WTC11 (cell line): Measurements from ENCODE around the gene LMCD1. TPM values are rescaled to one million over a fixed set of nuclear protein-coding genes. Genes with fewer than 3 reads are reported as not detected.

Experiments used
- ATAC-seq: fragments of 200-7000 bp; cut with Tn5 transposase; 2 replicates; pipeline ENCODE4 v1.10.0; 2021; ENCODE audit warnings: mild to moderate bottlenecking, moderate library complexity
- CTCF ChIA-PET: fragments of 300-600 bp; sonication (Branson Sonifier 250); formaldehyde crosslinking; loops from one replicate; lab custom pipeline; 2021; ENCODE audit warnings: antibody characterized with exemption; lab: Charles Lee
- POLR2A ChIA-PET: fragments of 350-600 bp; sonication (Branson Sonifier 250); formaldehyde crosslinking; loops from one replicate; lab custom pipeline; 2021; ENCODE audit warnings: antibody characterized with exemption; lab: Charles Lee
- DNase-seq: peaks from one replicate; pipeline ENCODE4 v3.0.0; 2021; ENCODE audit warnings: low spot score
- H3K27ac Mint-ChIP-seq: 2 replicates; pipeline ENCODE4 v1.8.0; 2021; ENCODE audit warnings: mixed read lengths
- H3K27me3 Mint-ChIP-seq: 2 replicates; pipeline ENCODE4 v1.8.0; 2021; ENCODE audit warnings: low read depth, mild to moderate bottlenecking, moderate library complexity, mixed read lengths
- H3K36me3 Mint-ChIP-seq: 2 replicates; pipeline ENCODE4 v1.8.0; 2021; ENCODE audit warnings: mixed read lengths
- H3K4me1 Mint-ChIP-seq: 2 replicates; pipeline ENCODE4 v1.8.0; 2022; ENCODE audit warnings: mixed read lengths
- H3K4me3 Mint-ChIP-seq: 2 replicates; pipeline ENCODE4 v1.8.0; 2021; ENCODE audit warnings: mild to moderate bottlenecking, moderate library complexity, mixed read lengths
- H3K9me3 Mint-ChIP-seq: 2 replicates; pipeline ENCODE4 v1.8.0; 2021; ENCODE audit warnings: mixed read lengths
- CBFB ChIP-seq: sonication (generic); formaldehyde crosslinking; IDR thresholded peaks from 2 replicates; pipeline ENCODE4 v1.8.1; 2022; ENCODE audit warnings: mild to moderate bottlenecking, low read depth, missing genetic modification reagents
- ELF4 ChIP-seq: sonication (generic); formaldehyde crosslinking; IDR thresholded peaks from 2 replicates; pipeline ENCODE4 v1.8.1; 2022; ENCODE audit warnings: low read depth, mild to moderate bottlenecking, moderate library complexity, missing genetic modification reagents
- ESRRA ChIP-seq: sonication (generic); formaldehyde crosslinking; IDR thresholded peaks from 2 replicates; pipeline ENCODE4 v1.8.1; 2022; ENCODE audit warnings: mild to moderate bottlenecking, missing genetic modification reagents, borderline replicate concordance
- FOXJ3 ChIP-seq: sonication (generic); formaldehyde crosslinking; IDR thresholded peaks from 2 replicates; pipeline ENCODE4 v1.9.0; 2021; ENCODE audit warnings: missing genetic modification reagents, mild to moderate bottlenecking, borderline replicate concordance
- IRF2 ChIP-seq: sonication (generic); formaldehyde crosslinking; IDR thresholded peaks from 2 replicates; pipeline ENCODE4 v1.8.0; 2022; ENCODE audit warnings: low read depth, missing genetic modification reagents, borderline replicate concordance
- JAZF1 ChIP-seq: fragments of 250-450 bp; sonication (Bioruptor Pico); IDR thresholded peaks from 2 replicates; pipeline ENCODE4 v1.9.0; 2021; ENCODE audit warnings: moderate library complexity, mild to moderate bottlenecking, inconsistent platforms
- MXD4 ChIP-seq: fragments of 250-450 bp; sonication (Bioruptor Pico); IDR thresholded peaks from 2 replicates; pipeline ENCODE4 v1.8.0; 2021; ENCODE audit warnings: mild to moderate bottlenecking, moderate library complexity, borderline replicate concordance
- NFYB ChIP-seq: sonication (generic); formaldehyde crosslinking; conservative IDR thresholded peaks from 2 replicates; pipeline ENCODE4 v1.8.0; 2022; ENCODE audit warnings: low read depth, missing genetic modification reagents
- OVOL2 ChIP-seq: fragments of 250-450 bp; sonication (Bioruptor Pico); IDR thresholded peaks from 2 replicates; pipeline ENCODE4 v1.9.0; 2021; ENCODE audit warnings: mild to moderate bottlenecking, borderline replicate concordance
- RORB ChIP-seq: fragments of 250-450 bp; sonication (Bioruptor Pico); IDR thresholded peaks from 2 replicates; pipeline ENCODE4 v1.9.0; 2021; ENCODE audit warnings: mild to moderate bottlenecking
- SMAD3 ChIP-seq: sonication (generic); formaldehyde crosslinking; IDR thresholded peaks from 2 replicates; pipeline ENCODE4 v1.8.0; 2022; ENCODE audit warnings: missing genetic modification reagents, mild to moderate bottlenecking, borderline replicate concordance
- SMAD4 ChIP-seq: sonication (generic); formaldehyde crosslinking; IDR thresholded peaks from 2 replicates; pipeline ENCODE4 v1.8.0; 2022; ENCODE audit warnings: mild to moderate bottlenecking, missing genetic modification reagents
- SP1 ChIP-seq: sonication (generic); formaldehyde crosslinking; conservative IDR thresholded peaks from 2 replicates; pipeline ENCODE4 v1.8.1; 2022; ENCODE audit warnings: missing genetic modification reagents
- TEAD1 ChIP-seq: sonication (generic); formaldehyde crosslinking; IDR thresholded peaks from 2 replicates; pipeline ENCODE4 v1.8.0; 2022; ENCODE audit warnings: mild to moderate bottlenecking, missing genetic modification reagents
- TEAD4 ChIP-seq: sonication (generic); formaldehyde crosslinking; IDR thresholded peaks from 2 replicates; pipeline ENCODE4 v1.8.0; 2022; ENCODE audit warnings: mild to moderate bottlenecking, missing genetic modification reagents
- TP53 ChIP-seq: sonication (generic); formaldehyde crosslinking; IDR thresholded peaks from 2 replicates; pipeline ENCODE4 v1.8.1; 2023; ENCODE audit warnings: mild to moderate bottlenecking, missing genetic modification reagents
- ZNF138 ChIP-seq: sonication (generic); formaldehyde crosslinking; conservative IDR thresholded peaks from 2 replicates; pipeline ENCODE4 v1.8.1; 2022; ENCODE audit warnings: mild to moderate bottlenecking, moderate library complexity, missing genetic modification reagents
- ZNF423 ChIP-seq: fragments of 250-450 bp; sonication (Bioruptor Pico); IDR thresholded peaks from 2 replicates; pipeline ENCODE4 v2.1.2; 2022; ENCODE audit warnings: mild to moderate bottlenecking, moderate library complexity
- ZNF671 ChIP-seq: fragments of 250-450 bp; sonication (Bioruptor Pico); IDR thresholded peaks from 2 replicates; pipeline ENCODE4 v1.8.0; 2021; ENCODE audit warnings: mild to moderate bottlenecking
- total RNA-seq: library from RNA; stranded (reverse); gene quantifications from 3 replicates; pipeline ENCODE4 v1.2.3, GENCODE V29; 2021
- TF ChIP-seq, protein P1 (sequence below): sonication (generic); formaldehyde crosslinking; IDR thresholded peaks from 2 replicates; pipeline ENCODE4 v1.8.1; 2023; ENCODE audit warnings: mild to moderate bottlenecking, missing genetic modification reagents, moderate library complexity
- TF ChIP-seq, protein P2 (sequence below): sonication (generic); formaldehyde crosslinking; IDR thresholded peaks from 2 replicates; pipeline ENCODE4 v1.8.0; 2022; ENCODE audit warnings: mild to moderate bottlenecking, missing genetic modification reagents
- TF ChIP-seq, protein P3 (sequence below): fragments of 250-450 bp; sonication (Bioruptor Pico); IDR thresholded peaks from 2 replicates; pipeline ENCODE4 v1.8.0; 2021; ENCODE audit warnings: mild to moderate bottlenecking
- TF ChIP-seq, protein P4 (sequence below): sonication (generic); formaldehyde crosslinking; IDR thresholded peaks from 2 replicates; pipeline ENCODE4 v1.8.1; 2022; ENCODE audit warnings: mild to moderate bottlenecking, missing genetic modification reagents, moderate library complexity, borderline replicate concordance
- TF ChIP-seq, protein P5 (sequence below): fragments of 250-450 bp; sonication (Bioruptor Pico); IDR thresholded peaks from 2 replicates; pipeline ENCODE4 v2.1.2; 2022; ENCODE audit warnings: mild to moderate bottlenecking, moderate library complexity
- TF ChIP-seq, protein P6 (sequence below): sonication (generic); formaldehyde crosslinking; IDR thresholded peaks from 2 replicates; pipeline ENCODE4 v1.8.0; 2022; ENCODE audit warnings: mild to moderate bottlenecking, missing genetic modification reagents

The LMCD1 gene
- total RNA-seq, 1 experiment from 2014 or later, result 12.5 TPM

DNA sequence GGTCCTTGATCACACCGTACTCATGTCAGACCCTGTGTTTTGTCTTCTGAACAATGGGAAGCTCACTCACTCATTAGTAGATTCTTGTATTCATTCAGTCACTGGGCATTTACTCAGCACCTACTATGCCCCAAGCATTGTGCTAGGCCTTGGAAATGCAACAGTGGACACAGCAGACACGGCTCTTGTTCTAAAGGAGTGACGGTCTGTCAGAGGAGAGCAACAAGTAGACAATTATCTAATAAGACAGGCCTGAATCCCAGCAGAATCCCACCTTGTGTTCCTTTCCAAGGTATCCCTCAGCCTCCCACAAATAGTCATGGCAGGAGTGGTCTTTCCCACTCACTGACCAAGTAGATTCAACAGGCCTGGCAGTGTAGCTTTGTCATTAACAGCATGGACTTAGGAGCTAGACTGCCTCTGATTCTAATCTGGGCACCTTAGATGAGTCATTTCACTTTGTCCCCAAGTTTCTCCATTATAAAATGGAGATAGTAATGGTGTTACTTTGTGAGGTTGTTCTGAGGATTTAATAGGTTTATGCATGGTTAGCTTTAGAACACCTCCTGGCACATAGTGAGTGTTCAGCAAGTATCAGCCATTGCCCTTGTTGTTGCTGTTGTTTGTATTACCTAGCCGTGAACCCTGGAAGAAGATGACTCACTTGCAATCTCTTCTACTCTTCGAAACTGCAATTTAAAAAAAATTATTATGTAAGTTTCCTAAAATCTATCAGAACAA is 73.9 kb downstream of the LMCD1 start:
- Mint-ChIP-seq H3K36me3 (peaks cover 2% of the 10 kb centered on the region; the same call in 1 of the 2 replicates), H3K4me3 (no peak overlapping the region), H3K27me3 (no peaks in the 10 kb centered on the region), H3K9me3 (no peaks in the 10 kb centered on the region), H3K27ac (no peak overlapping the region), H3K4me1 (peaks cover 6% of the 10 kb centered on the region)
- ChIA-PET CTCF (no interaction called here), POLR2A (no interaction called here)
- no peak for ATAC-seq
- no peak for DNase-seq
- TF ChIP-seq RORB (CRISPR knock-in tag) (no peak), MXD4 (CRISPR knock-in tag) (no peak), JAZF1 (CRISPR knock-in tag) (no peak), ESRRA (no peak), SP1 (CRISPR knock-in tag) (no peak), SMAD3 (CRISPR knock-in tag) (no peak)
- TF ChIP-seq, protein P1, sequence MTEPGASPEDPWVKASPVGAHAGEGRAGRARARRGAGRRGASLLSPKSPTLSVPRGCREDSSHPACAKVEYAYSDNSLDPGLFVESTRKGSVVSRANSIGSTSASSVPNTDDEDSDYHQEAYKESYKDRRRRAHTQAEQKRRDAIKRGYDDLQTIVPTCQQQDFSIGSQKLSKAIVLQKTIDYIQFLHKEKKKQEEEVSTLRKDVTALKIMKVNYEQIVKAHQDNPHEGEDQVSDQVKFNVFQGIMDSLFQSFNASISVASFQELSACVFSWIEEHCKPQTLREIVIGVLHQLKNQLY (CRISPR knock-in tag), result no peak

DNA sequence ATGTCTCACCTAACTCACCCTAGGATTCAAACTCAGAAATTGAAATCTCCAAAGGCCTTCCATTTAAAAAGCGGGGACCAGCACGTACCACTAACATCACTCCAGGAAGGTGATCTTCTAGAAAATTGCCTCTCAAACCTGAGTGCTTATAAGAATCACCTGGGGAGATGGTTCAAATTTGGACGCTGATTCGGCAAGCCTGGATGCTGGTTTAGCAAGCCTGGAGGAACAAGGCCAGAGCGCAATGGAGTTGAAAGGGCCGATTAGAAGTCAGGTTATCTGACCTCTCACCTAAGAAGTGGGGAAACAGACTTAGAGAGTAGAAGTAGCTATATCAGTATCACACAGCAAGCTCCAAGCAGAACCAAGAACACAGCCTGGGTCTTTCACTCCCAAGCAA is 74.8 kb downstream of the LMCD1 start:
- CTCF ChIA-PET, result no interaction called here
- ATAC-seq, result no peak

DNA sequence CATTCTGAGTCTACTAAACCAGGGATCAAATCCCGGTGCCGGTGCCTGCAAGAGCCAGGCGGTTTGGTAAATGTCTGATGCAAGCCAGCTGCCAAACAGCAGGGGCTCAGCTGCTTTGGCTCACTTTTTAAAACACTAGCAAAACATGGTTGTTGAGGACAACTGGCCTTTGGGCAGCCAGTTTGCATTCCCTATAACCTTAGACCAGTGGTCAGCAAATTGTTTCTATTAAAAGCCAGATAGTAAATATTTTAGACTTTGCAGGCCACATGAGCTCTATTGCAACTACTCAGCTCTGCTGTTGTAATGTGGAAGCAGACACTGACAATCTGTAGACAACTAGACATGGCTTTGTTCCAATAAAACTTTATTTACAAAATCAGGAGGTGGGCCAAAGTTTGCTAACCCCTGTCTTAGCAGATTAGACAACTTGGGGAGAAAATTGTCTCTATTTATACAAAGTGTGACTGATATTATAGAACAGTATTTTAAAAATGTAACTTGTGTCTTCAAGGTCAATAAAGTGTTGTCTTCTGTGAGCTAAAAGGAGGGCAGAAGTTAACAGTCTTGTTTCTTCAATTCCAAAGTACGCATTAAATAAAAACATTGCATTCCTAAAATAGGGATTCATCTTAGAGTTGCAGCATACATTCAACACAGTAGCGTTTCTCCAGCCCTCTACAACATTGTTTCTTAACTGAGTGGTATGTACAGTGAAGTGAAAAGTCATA is 75.4 kb downstream of the LMCD1 start:
- Mint-ChIP-seq H3K27me3 (no peaks in the 10 kb centered on the region), H3K9me3 (no peaks in the 10 kb centered on the region), H3K4me3 (no peak overlapping the region), H3K27ac (no peak overlapping the region), H3K4me1 (peaks cover 6% of the 10 kb centered on the region), H3K36me3 (no peaks in the 10 kb centered on the region)
- DNase-seq (no peak), ATAC-seq (no peak)
- CTCF ChIA-PET, result no interaction called here
- POLR2A ChIA-PET, result interaction anchor here (0.6 kb wide), 1 partner anchor 10 kb away, joined by 3 read pairs; no protein-coding TSS in a partner anchor
- TF ChIP-seq, protein P2, sequence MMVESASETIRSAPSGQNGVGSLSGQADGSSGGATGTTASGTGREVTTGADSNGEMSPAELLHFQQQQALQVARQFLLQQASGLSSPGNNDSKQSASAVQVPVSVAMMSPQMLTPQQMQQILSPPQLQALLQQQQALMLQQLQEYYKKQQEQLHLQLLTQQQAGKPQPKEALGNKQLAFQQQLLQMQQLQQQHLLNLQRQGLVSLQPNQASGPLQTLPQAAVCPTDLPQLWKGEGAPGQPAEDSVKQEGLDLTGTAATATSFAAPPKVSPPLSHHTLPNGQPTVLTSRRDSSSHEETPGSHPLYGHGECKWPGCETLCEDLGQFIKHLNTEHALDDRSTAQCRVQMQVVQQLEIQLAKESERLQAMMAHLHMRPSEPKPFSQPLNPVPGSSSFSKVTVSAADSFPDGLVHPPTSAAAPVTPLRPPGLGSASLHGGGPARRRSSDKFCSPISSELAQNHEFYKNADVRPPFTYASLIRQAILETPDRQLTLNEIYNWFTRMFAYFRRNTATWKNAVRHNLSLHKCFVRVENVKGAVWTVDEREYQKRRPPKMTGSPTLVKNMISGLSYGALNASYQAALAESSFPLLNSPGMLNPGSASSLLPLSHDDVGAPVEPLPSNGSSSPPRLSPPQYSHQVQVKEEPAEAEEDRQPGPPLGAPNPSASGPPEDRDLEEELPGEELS (CRISPR knock-in tag), result no peak
- TF ChIP-seq JAZF1 (CRISPR knock-in tag) (no peak), CBFB (CRISPR knock-in tag) (no peak)
- TF ChIP-seq, protein P3, sequence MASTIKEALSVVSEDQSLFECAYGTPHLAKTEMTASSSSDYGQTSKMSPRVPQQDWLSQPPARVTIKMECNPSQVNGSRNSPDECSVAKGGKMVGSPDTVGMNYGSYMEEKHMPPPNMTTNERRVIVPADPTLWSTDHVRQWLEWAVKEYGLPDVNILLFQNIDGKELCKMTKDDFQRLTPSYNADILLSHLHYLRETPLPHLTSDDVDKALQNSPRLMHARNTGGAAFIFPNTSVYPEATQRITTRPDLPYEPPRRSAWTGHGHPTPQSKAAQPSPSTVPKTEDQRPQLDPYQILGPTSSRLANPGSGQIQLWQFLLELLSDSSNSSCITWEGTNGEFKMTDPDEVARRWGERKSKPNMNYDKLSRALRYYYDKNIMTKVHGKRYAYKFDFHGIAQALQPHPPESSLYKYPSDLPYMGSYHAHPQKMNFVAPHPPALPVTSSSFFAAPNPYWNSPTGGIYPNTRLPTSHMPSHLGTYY, result no peak
- TF ChIP-seq, protein P4, sequence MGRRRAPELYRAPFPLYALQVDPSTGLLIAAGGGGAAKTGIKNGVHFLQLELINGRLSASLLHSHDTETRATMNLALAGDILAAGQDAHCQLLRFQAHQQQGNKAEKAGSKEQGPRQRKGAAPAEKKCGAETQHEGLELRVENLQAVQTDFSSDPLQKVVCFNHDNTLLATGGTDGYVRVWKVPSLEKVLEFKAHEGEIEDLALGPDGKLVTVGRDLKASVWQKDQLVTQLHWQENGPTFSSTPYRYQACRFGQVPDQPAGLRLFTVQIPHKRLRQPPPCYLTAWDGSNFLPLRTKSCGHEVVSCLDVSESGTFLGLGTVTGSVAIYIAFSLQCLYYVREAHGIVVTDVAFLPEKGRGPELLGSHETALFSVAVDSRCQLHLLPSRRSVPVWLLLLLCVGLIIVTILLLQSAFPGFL (CRISPR knock-in tag), result no peak

More for the DNA sequence above, 74.8 kb downstream of the LMCD1 start:
- Mint-ChIP-seq H3K4me1 (peaks cover 6% of the 10 kb centered on the region), H3K9me3 (no peaks in the 10 kb centered on the region), H3K4me3 (no peak overlapping the region), H3K27ac (no peak overlapping the region), H3K27me3 (no peaks in the 10 kb centered on the region), H3K36me3 (no peaks in the 10 kb centered on the region)
- no peak for DNase-seq
- TF ChIP-seq, protein P3, result no peak
- TF ChIP-seq NFYB (no peak), ELF4 (no peak), TEAD1 (no peak), ZNF671 (CRISPR knock-in tag) (no peak), MXD4 (CRISPR knock-in tag) (no peak), OVOL2 (no peak), FOXJ3 (no peak), SMAD4 (CRISPR knock-in tag) (no peak), TP53 (no peak), IRF2 (CRISPR knock-in tag) (no peak), ZNF423 (no peak), TEAD4 (CRISPR knock-in tag) (no peak), ZNF138 (CRISPR knock-in tag) (no peak)
- TF ChIP-seq, protein P5, sequence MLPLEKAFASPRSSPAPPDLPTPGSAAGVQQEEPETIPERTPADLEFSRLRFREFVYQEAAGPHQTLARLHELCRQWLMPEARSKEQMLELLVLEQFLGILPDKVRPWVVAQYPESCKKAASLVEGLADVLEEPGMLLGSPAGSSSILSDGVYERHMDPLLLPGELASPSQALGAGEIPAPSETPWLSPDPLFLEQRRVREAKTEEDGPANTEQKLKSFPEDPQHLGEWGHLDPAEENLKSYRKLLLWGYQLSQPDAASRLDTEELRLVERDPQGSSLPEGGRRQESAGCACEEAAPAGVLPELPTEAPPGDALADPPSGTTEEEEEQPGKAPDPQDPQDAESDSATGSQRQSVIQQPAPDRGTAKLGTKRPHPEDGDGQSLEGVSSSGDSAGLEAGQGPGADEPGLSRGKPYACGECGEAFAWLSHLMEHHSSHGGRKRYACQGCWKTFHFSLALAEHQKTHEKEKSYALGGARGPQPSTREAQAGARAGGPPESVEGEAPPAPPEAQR, result no peak
- TF ChIP-seq, protein P6, sequence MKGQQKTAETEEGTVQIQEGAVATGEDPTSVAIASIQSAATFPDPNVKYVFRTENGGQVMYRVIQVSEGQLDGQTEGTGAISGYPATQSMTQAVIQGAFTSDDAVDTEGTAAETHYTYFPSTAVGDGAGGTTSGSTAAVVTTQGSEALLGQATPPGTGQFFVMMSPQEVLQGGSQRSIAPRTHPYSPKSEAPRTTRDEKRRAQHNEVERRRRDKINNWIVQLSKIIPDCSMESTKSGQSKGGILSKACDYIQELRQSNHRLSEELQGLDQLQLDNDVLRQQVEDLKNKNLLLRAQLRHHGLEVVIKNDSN (CRISPR knock-in tag), result no peak
- POLR2A ChIA-PET, result no interaction called here
